Measurements from ENCODE around the gene PTK7.

GRCh38 chr6:43127877-43128276 is 51.8 kb downstream of the PTK7 start:
- TF ChIP-seq, protein P1, sequence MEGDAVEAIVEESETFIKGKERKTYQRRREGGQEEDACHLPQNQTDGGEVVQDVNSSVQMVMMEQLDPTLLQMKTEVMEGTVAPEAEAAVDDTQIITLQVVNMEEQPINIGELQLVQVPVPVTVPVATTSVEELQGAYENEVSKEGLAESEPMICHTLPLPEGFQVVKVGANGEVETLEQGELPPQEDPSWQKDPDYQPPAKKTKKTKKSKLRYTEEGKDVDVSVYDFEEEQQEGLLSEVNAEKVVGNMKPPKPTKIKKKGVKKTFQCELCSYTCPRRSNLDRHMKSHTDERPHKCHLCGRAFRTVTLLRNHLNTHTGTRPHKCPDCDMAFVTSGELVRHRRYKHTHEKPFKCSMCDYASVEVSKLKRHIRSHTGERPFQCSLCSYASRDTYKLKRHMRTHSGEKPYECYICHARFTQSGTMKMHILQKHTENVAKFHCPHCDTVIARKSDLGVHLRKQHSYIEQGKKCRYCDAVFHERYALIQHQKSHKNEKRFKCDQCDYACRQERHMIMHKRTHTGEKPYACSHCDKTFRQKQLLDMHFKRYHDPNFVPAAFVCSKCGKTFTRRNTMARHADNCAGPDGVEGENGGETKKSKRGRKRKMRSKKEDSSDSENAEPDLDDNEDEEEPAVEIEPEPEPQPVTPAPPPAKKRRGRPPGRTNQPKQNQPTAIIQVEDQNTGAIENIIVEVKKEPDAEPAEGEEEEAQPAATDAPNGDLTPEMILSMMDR (IDR thresholded peaks at IDR 0.05; ENCODE audit: borderline replicate concordance, extremely low read depth, low read length, poor library complexity, severe bottlenecking), result no peak
- no peak for TF ChIP-seq EZH2 (IDR thresholded peaks at IDR 0.05; ENCODE audit: borderline replicate concordance, low read depth, low read length, severe bottlenecking)

Measured in DND-41 (cell line).